ENCODE measurements around the gene MAN1A2. TPM values are rescaled to one million over a fixed set of nuclear protein-coding genes. Genes with fewer than 3 reads are reported as not detected.

Gene MAN1A2
- total RNA-seq, 1 donor from 2014 or later = 30.1 TPM

DNA sequence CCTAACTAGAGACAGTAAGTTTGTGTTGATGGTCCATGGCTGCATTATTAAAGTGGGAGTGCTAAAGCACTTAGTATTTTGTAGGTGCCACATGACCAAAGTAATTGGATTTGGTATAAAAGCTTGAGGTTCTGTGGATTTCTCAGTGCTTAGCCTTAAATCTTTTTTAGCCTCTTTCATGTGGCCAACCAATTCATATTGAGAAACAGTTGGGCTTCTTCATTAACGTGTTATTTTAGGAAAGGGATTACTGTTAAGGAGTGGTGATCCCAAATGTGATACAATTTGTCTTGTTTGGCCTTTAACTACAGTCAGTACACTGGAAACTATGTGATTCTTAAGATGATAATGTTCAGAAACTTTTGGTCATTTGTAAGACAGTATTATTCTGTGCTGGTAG lies 25.5 kb downstream of the MAN1A2 start:
- Mint-ChIP-seq H3K4me3 (no peak overlapping the region), H3K4me1 (ENCODE audit: low read depth) (peaks cover 23% of the 10 kb centered on the region), H3K27ac (no peak overlapping the region), H3K36me3 (ENCODE audit: low read depth) (no peaks in the 10 kb centered on the region), H3K27me3 (ENCODE audit: insufficient read depth) (no peaks in the 10 kb centered on the region), H3K9me3 (no peaks in the 10 kb centered on the region)
- no peak for DNase-seq (ENCODE audit: low spot score)
- intact Hi-C loops (cut with micrococcal nuclease) = no loop called here

DNA sequence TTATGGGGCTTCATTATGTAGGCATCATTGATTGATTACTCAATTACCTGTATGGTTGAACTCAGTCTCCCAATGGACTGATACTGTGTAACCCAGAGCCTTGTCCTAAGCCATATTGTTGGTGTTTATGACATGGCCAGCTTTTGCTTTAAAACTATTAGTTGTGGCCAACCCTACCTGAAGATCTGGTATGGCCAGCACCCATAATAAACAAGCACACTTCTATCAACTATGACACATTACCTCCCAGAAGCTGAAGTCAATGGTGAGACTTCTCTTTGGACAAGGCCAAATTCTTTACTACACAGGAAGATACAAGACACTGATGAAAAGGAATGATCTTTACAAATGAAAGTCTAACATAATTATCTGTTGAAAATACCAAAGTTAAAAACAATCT lies 28.8 kb downstream of the MAN1A2 start:
- H3K4me1 Mint-ChIP-seq (ENCODE audit: low read depth) = peaks cover 23% of the 10 kb centered on the region
- no peaks in the 10 kb centered on the region for H3K9me3 Mint-ChIP-seq
- peaks cover 2% of the 10 kb centered on the region for H3K36me3 Mint-ChIP-seq (ENCODE audit: low read depth)
- intact Hi-C loops (cut with micrococcal nuclease) = no loop called here
- no peak overlapping the region for H3K27ac Mint-ChIP-seq
- DNase-seq (ENCODE audit: low spot score) = no peak
- no peak overlapping the region for H3K4me3 Mint-ChIP-seq
- H3K27me3 Mint-ChIP-seq (ENCODE audit: insufficient read depth) = no peaks in the 10 kb centered on the region

DNA sequence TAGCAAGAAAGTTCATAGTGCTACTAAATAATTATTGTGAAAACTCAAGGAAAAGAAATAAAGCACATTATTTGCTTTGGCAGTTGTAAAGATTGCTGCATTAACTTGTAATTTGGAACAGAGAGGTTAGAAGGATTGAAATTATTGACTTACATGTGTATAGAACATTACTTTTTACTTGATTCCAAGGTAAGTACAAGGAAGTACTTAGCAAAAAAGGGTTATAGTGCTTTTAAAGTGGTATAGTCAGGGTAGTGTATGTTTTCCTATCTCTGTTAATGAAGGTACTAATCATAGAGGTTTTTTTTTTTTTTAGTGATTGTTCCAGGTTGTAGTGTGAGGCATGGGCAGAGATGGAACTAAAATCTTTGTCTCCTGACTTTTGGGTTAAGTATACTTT lies 29.4 kb downstream of the MAN1A2 start:
- Mint-ChIP-seq H3K9me3 (peaks cover under 1% of the 10 kb centered on the region), H3K27ac (no peak overlapping the region), H3K36me3 (ENCODE audit: low read depth) (peaks cover 4% of the 10 kb centered on the region)

DNA sequence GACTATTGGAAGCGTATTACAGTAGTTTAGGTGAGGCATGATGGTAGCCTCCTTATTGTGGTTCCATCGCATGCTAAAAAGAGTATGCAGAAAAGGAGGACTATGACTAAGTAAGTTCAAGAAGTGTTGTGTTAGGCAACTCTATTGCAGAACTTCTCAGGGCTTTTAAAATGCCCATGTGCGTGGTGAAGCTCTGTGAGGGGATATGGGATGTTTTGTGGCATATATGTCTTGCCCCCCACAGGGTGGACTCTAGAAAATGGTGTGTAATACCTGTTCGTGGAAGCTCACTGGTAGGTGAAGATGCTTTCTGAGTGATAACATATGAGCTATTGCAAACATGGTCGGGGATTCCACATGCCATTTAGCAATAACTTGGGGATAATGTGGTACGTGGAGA lies 31.7 kb downstream of the MAN1A2 start:
- DNase-seq (ENCODE audit: low spot score) = no peak
- peaks cover 17% of the 10 kb centered on the region for H3K9me3 Mint-ChIP-seq
- no peak overlapping the region for H3K4me3 Mint-ChIP-seq
- H3K36me3 Mint-ChIP-seq (ENCODE audit: low read depth) = peaks cover 19% of the 10 kb centered on the region
- H3K27ac Mint-ChIP-seq = no peak overlapping the region
- intact Hi-C loops (cut with micrococcal nuclease) = no loop called here
- no peaks in the 10 kb centered on the region for H3K27me3 Mint-ChIP-seq (ENCODE audit: insufficient read depth)
- H3K4me1 Mint-ChIP-seq (ENCODE audit: low read depth) = peaks cover 19% of the 10 kb centered on the region

More for the DNA sequence above, 29.4 kb downstream of the MAN1A2 start:
- intact Hi-C loops (cut with micrococcal nuclease) = no loop called here
- Mint-ChIP-seq H3K4me3 (no peak overlapping the region), H3K4me1 (ENCODE audit: low read depth) (peaks cover 28% of the 10 kb centered on the region), H3K27me3 (ENCODE audit: insufficient read depth) (no peaks in the 10 kb centered on the region)
- no peak for DNase-seq (ENCODE audit: low spot score)

DNA sequence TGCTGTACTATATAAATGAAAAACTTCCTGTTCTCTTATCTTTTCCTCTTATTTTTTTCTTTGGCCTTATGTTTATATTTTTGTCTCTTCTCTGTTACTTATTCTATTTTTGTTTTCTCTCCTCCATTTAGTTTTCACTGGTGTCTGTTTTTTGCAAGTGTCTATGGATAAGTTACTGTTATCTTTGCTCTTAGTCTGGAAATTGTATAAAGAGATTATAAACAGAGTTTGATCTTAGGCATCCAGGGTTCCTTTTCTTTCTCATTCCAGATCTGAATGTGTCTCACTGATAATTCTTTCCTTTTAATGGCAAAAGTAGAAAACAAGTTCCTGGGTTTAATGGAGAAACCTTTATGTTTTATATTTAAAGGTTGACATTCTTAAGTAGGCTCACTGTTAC lies 34.5 kb downstream of the MAN1A2 start:
- H3K4me1 Mint-ChIP-seq (ENCODE audit: low read depth) = peaks cover 14% of the 10 kb centered on the region
- H3K9me3 Mint-ChIP-seq = peaks cover 20% of the 10 kb centered on the region
- DNase-seq (ENCODE audit: low spot score) = no peak
- H3K36me3 Mint-ChIP-seq (ENCODE audit: low read depth) = peaks cover 34% of the 10 kb centered on the region
- no peak overlapping the region for H3K27ac Mint-ChIP-seq
- H3K4me3 Mint-ChIP-seq = no peak overlapping the region
- no peaks in the 10 kb centered on the region for H3K27me3 Mint-ChIP-seq (ENCODE audit: insufficient read depth)
- intact Hi-C loops (cut with micrococcal nuclease) = no loop called here

DNA sequence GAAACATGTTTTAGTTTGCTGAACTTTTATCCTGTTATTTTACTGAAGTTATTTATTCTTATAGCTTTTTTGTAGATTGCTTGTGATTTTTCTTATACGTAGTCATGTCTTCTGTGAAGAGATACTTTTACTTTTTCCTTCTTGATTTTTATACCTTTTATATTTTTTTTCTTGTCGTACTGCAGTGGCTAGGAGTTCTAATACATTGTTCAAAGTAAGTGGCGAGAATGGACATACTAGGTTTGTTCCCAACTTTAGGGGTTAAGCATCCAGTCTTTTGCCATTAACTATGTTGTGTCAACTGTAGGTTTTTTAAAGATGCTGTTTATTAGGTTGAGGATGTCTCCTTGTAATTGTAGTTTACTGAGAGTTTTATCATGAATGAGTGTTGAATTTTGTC lies 36.3 kb downstream of the MAN1A2 start:
- no peaks in the 10 kb centered on the region for H3K27me3 Mint-ChIP-seq (ENCODE audit: insufficient read depth)
- intact Hi-C loops (cut with micrococcal nuclease) = no loop called here
- peaks cover 13% of the 10 kb centered on the region for H3K4me1 Mint-ChIP-seq (ENCODE audit: low read depth)
- H3K36me3 Mint-ChIP-seq (ENCODE audit: low read depth) = peaks cover 39% of the 10 kb centered on the region
- DNase-seq (ENCODE audit: low spot score) = no peak
- H3K4me3 Mint-ChIP-seq = no peak overlapping the region
- no peak overlapping the region for H3K27ac Mint-ChIP-seq
- H3K9me3 Mint-ChIP-seq = peaks cover 20% of the 10 kb centered on the region

DNA sequence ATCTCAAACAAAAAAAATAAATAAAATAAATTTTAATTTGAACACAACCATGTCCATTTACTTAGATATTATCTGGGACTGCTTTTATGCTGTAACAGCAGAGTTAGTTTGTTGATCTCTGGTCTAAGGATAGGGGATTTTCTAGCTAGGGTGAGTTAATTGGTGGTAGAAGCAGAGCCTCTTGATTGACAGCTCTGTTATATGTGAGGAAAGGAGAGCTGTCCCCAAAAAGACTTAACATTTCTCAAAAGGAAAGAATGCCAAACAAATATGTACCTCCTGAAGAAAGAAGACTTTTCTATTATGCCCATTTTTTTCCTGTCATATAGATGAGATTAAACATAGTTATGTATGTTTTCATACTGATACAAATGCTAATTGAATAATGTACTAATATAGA lies 37.8 kb downstream of the MAN1A2 start:
- H3K4me1 Mint-ChIP-seq (ENCODE audit: low read depth) = peaks cover 7% of the 10 kb centered on the region
- peaks cover 44% of the 10 kb centered on the region for H3K36me3 Mint-ChIP-seq (ENCODE audit: low read depth)
- no peak for DNase-seq (ENCODE audit: low spot score)
- no peaks in the 10 kb centered on the region for H3K27me3 Mint-ChIP-seq (ENCODE audit: insufficient read depth)
- no peak overlapping the region for H3K4me3 Mint-ChIP-seq
- intact Hi-C loops (cut with micrococcal nuclease) = no loop called here
- H3K9me3 Mint-ChIP-seq = peaks cover 20% of the 10 kb centered on the region
- no peak overlapping the region for H3K27ac Mint-ChIP-seq

DNA sequence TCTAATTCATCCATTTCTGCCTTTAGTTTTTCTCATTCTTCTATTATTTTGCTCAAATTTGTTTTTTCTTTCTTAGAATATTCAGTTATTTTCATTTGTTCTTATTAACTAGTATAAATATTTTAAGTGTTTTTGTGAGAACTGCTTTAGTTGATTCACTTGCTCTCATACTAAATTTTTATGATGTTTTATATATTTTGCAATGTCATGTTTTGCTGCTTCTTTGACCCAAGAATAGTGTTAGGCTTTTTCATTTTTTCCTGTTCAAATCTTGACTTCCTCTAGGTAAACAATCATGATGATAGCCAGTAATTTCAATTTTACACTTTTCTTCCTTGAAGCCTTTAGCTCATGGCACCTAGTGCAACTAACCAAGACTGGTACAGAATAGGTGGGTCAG lies 45.2 kb downstream of the MAN1A2 start:
- no peak for DNase-seq (ENCODE audit: low spot score)
- Mint-ChIP-seq H3K9me3 (no peaks in the 10 kb centered on the region), H3K4me3 (no peak overlapping the region), H3K36me3 (ENCODE audit: low read depth) (peaks cover 35% of the 10 kb centered on the region), H3K27ac (no peak overlapping the region), H3K4me1 (ENCODE audit: low read depth) (no peaks in the 10 kb centered on the region), H3K27me3 (ENCODE audit: insufficient read depth) (no peaks in the 10 kb centered on the region)
- intact Hi-C loops (cut with micrococcal nuclease) = no loop called here

DNA sequence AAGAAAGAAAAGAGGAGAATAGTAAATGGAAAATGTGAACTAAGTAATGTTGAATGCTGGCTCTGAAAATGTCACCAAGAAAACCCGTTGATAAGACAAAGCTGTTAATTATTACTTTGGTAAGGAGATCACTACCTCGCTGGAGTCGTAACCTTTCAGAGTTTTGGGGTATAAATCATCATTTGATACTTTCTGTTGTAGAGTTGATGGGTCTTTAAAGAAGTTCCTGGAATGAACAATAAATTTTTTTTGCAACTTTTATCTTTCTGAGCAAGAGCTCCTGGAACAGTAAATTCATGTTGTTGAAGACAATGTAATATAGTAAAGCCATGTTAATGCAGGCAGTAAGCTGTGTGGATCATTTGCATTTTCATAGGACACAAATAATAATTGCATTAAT lies 46.2 kb downstream of the MAN1A2 start:
- no peak overlapping the region for H3K27ac Mint-ChIP-seq
- no peaks in the 10 kb centered on the region for H3K27me3 Mint-ChIP-seq (ENCODE audit: insufficient read depth)
- no peak for DNase-seq (ENCODE audit: low spot score)
- no peaks in the 10 kb centered on the region for H3K4me1 Mint-ChIP-seq (ENCODE audit: low read depth)
- intact Hi-C loops (cut with micrococcal nuclease) = no loop called here
- H3K4me3 Mint-ChIP-seq = no peak overlapping the region
- H3K9me3 Mint-ChIP-seq = no peaks in the 10 kb centered on the region
- peaks cover 30% of the 10 kb centered on the region for H3K36me3 Mint-ChIP-seq (ENCODE audit: low read depth)

DNA sequence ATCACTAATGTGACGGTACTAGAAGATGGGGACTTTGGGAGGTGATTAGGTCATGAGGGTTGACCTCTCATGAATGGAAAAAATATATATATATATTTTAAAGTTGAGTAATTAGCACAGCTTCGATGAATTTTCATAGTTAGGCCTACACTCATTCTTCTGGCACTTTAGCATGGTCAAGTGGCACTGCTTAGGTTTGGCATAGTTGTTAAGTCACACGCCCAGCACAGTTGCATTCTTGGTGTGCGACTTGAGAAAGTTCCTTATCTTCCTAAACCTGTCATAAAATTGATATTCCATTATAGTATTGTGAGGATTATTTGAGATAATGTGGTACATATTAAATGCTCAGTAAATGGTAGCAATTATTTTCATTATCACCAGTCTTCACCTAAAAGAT lies 47.7 kb downstream of the MAN1A2 start:
- intact Hi-C loops (cut with micrococcal nuclease) = no loop called here
- H3K36me3 Mint-ChIP-seq (ENCODE audit: low read depth) = peaks cover 29% of the 10 kb centered on the region

DNA sequence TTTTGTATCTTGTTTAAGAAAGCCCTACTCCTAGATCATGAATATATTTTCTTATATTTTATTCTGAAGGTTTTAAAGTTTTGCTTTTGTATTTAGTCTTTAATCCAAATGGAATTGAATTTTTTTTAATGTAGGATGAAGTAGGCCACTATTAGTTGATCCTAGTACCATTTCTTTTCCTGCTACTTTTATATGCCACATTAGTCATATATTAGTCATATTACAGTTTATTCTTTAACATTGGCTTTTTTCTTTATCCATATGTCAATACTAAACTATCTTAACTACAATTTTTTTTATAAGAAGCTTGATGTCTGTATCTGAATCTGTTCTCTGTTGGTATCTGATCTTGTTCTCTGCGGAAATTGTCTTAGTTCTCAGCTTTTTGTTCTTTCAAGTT lies 48.8 kb downstream of the MAN1A2 start:
- peaks cover 32% of the 10 kb centered on the region for H3K36me3 Mint-ChIP-seq (ENCODE audit: low read depth)
- intact Hi-C loops (cut with micrococcal nuclease) = no loop called here
- peaks cover 3% of the 10 kb centered on the region for H3K4me1 Mint-ChIP-seq (ENCODE audit: low read depth)
- H3K4me3 Mint-ChIP-seq = no peak overlapping the region
- H3K27me3 Mint-ChIP-seq (ENCODE audit: insufficient read depth) = no peaks in the 10 kb centered on the region
- no peaks in the 10 kb centered on the region for H3K9me3 Mint-ChIP-seq
- DNase-seq (ENCODE audit: low spot score) = no peak
- no peak overlapping the region for H3K27ac Mint-ChIP-seq

More for the DNA sequence above, 47.7 kb downstream of the MAN1A2 start:
- Mint-ChIP-seq H3K4me3 (no peak overlapping the region), H3K4me1 (ENCODE audit: low read depth) (no peaks in the 10 kb centered on the region), H3K27ac (no peak overlapping the region), H3K9me3 (no peaks in the 10 kb centered on the region), H3K27me3 (ENCODE audit: insufficient read depth) (no peaks in the 10 kb centered on the region)
- DNase-seq (ENCODE audit: low spot score) = no peak

DNA sequence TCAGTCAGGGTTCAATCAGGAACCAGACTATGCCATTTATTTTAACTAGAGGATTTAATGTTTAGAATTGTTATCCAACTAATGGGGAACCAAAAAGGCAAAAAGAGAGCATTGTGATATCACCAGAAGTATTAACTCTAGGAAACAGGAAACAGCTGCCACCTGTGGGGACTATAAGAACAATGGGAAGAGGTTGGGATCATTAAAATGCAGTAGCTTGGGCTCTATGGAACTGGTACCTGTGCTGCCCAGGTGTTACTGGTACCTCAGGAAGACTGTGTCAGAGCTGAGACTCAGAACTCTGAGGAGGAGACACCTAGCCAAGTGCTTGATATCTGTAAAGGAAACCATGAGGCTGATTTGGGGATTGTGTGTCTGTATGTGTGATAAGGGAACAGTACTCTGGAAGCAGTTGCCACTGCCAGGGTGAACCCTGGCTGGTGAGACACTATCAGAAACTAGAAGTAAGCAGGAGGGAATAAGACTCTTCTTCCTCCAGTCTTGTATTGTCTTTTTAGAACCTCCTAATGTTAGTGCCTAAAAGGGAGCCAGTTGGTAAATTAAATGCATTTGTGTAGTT lies 49.4 kb downstream of the MAN1A2 start:
- Mint-ChIP-seq H3K36me3 (ENCODE audit: low read depth) (peaks cover 33% of the 10 kb centered on the region), H3K9me3 (no peaks in the 10 kb centered on the region), H3K27me3 (ENCODE audit: insufficient read depth) (no peaks in the 10 kb centered on the region), H3K4me1 (ENCODE audit: low read depth) (peaks cover 5% of the 10 kb centered on the region), H3K4me3 (no peak overlapping the region), H3K27ac (no peak overlapping the region)
- DNase-seq (ENCODE audit: low spot score) = no peak
- intact Hi-C loops (cut with micrococcal nuclease) = no loop called here

DNA sequence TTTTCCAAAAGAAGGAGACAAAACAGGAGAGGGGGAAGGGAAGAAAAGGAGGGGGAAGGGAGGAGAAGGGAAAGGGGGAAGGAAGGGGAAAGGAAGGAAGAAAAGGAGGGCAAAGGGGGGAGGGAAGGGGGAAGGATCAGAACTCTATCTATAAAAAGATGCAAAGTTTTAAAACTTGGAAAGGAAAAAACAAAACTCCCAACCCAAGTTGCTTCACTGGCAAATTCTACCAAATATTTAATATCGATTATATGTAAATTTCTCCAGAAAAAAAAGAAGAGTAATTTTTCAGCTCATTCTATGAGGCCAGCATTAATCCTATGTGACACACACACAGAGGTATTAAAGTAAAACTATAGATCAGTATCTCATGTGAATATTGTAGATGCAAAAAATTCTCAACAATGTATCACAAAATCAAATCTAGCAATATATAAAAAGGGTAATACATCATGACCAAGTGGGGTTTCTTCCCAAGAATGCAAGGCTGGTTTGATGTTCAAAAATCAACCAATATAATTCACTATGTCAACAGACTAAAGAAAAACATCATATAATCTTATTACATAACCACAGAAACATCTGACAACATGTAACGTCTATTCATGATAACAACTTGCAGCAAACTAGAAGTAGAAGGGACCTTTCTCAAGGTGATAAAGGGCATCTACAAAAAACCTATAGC lies 57.9 kb downstream of the MAN1A2 start:
- Mint-ChIP-seq H3K4me1 (ENCODE audit: low read depth) (peaks cover 5% of the 10 kb centered on the region), H3K36me3 (ENCODE audit: low read depth) (peaks cover 29% of the 10 kb centered on the region), H3K27ac (no peak overlapping the region), H3K4me3 (no peak overlapping the region), H3K9me3 (peaks cover 29% of the 10 kb centered on the region), H3K27me3 (ENCODE audit: insufficient read depth) (no peaks in the 10 kb centered on the region)
- intact Hi-C loops (cut with micrococcal nuclease) = no loop called here
- DNase-seq (ENCODE audit: low spot score) = no peak

DNA sequence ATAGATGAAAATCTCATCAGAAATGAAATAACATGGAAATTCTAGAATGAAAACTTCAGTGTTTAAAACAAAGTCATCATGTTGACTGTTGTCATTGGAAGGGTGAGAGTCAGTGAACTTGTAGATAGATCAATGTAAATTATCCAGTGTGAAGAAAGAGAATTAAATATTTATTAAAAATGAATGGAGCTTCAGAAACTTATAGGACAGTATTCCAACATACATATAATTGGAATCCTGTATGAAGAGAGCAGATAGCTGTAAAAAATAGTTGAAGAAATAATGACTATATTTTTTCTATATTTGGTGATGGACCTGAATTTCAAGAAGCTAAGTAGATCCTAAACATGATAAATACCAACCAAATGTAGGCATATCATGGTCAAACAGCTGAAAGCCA lies 60.0 kb downstream of the MAN1A2 start:
- DNase-seq (ENCODE audit: low spot score) = no peak
- Mint-ChIP-seq H3K36me3 (ENCODE audit: low read depth) (peaks cover 23% of the 10 kb centered on the region), H3K27ac (no peak overlapping the region), H3K27me3 (ENCODE audit: insufficient read depth) (no peaks in the 10 kb centered on the region), H3K9me3 (peaks cover 29% of the 10 kb centered on the region), H3K4me3 (no peak overlapping the region), H3K4me1 (ENCODE audit: low read depth) (no peaks in the 10 kb centered on the region)
- intact Hi-C loops (cut with micrococcal nuclease) = no loop called here
